K562 (cell line): ENCODE data around the gene DNAJC1. TPM values are rescaled to one million over a fixed set of nuclear protein-coding genes. Genes with fewer than 3 reads are reported as not detected.

Source experiments
- ARHGAP35 ChIP-seq: fragments of 450-650 bp; IDR thresholded peaks from 2 replicates; pipeline ENCODE4 v1.6.1; 2018; ENCODE audit not compliant: partially characterized antibody
- CBX8 ChIP-seq: fragments of 200-600 bp; sonication (generic); IDR thresholded peaks from 2 replicates; pipeline ENCODE4 v1.6.1; 2012; ENCODE audit warnings: borderline replicate concordance, mixed run types, low read depth, mild to moderate bottlenecking, moderate library complexity, mixed read lengths, low read length, control low read depth, inconsistent platforms; ENCODE audit not compliant: poor library complexity, severe bottlenecking; ENCODE audit errors: extremely low read depth
- CTBP1 ChIP-seq: fragments of 450-650 bp; IDR thresholded peaks from 2 replicates; pipeline ENCODE4 v1.6.1; 2016; ENCODE audit warnings: borderline replicate concordance
- ETV6 ChIP-seq, 3 experiments: fragments of 150-350 bp in 1 of 3; sonication (generic) in 1 of 3; formaldehyde crosslinking in 1 of 3; IDR thresholded peaks; 2 replicates each; pipeline versions ENCODE4 v1.6.1 to v1.8.0; 2014 to 2022; ENCODE audit warnings: borderline replicate concordance in 2 of 3, low read depth in 2 of 3, antibody characterized with exemption in 1 of 3, low read length in 1 of 3, mild to moderate bottlenecking in 1 of 3, missing genetic modification reagents in 1 of 3
- HDAC1 ChIP-seq, 2 experiments: fragments of 450-650 bp; IDR thresholded peaks; 2 replicates each; pipeline ENCODE4 v1.6.1; 2016 to 2017; ENCODE audit warnings: inconsistent platforms in 1 of 2, mild to moderate bottlenecking in 1 of 2, moderate library complexity in 1 of 2
- HES1 ChIP-seq: fragments of 450-650 bp; IDR thresholded peaks from 2 replicates; pipeline ENCODE4 v1.6.1; 2016; ENCODE audit warnings: low read depth, mild to moderate bottlenecking, moderate library complexity
- SIN3B ChIP-seq: fragments of 450-650 bp; IDR thresholded peaks from 2 replicates; pipeline ENCODE4 v1.6.1; 2017; ENCODE audit warnings: low read depth, mild to moderate bottlenecking, moderate library complexity
- SMAD4 ChIP-seq: fragments of 250-450 bp; sonication (Bioruptor Pico); conservative IDR thresholded peaks from 2 replicates; pipeline ENCODE4 v1.8.0; 2021; ENCODE audit warnings: inconsistent platforms, mild to moderate bottlenecking, moderate library complexity
- TAF15 ChIP-seq: fragments of 200-400 bp; formaldehyde crosslinking; IDR thresholded peaks from 2 replicates; pipeline ENCODE4 v1.6.1; 2017; ENCODE audit warnings: mild to moderate bottlenecking, low read depth, low read length, moderate library complexity
- ZBTB26 ChIP-seq: fragments of 450-650 bp; formaldehyde crosslinking; IDR thresholded peaks from 2 replicates; pipeline ENCODE4 v1.4.0; 2022; ENCODE audit warnings: missing genetic modification characterization
- ZNF318 ChIP-seq, 2 experiments: fragments of 450-650 bp; IDR thresholded peaks; 2 replicates each; pipeline ENCODE4 v1.6.1; 2016; ENCODE audit warnings: mild to moderate bottlenecking in 2 of 2, borderline replicate concordance in 1 of 2, low read depth in 1 of 2, moderate library complexity in 1 of 2
- ZNF408 ChIP-seq: fragments of 250-450 bp; sonication (Bioruptor Pico); IDR thresholded peaks from 2 replicates; pipeline ENCODE4 v1.4.0; 2020; ENCODE audit warnings: low read depth, mild to moderate bottlenecking, moderate library complexity
- ZNF655 ChIP-seq: fragments of 250-450 bp; sonication (Bioruptor Pico); IDR thresholded peaks from 2 replicates; pipeline ENCODE4 v1.5.0; 2021
- polyA plus RNA-seq, 8 experiments: library from polyadenylated mRNA; depleted of rRNA in 4 of 8; stranded (reverse) in 5 of 8; unstranded in 3 of 8; fragments of >200 nt; fragmentation: Nextera tagmentation in 2 of 8; fragmentation: Illumina TruSeq in 1 of 8; extraction: Ambion mirVana in 2 of 8; extraction: Trizol in 1 of 8; gene quantifications; 2 replicates each; pipeline versions ENCODE4 v1.2.1 to v1.2.3, GENCODE V29; 2011 to 2014; ENCODE audit warnings: inconsistent platforms in 1 of 8, missing spikeins in 1 of 8
- total RNA-seq, 7 experiments: library from RNA; depleted of rRNA in 6 of 7; stranded (reverse); fragments of >200 nt in 6 of 7; fragmentation: Illumina TruSeq in 2 of 7; extraction: Trizol in 2 of 7; gene quantifications; 2 replicates each; pipeline versions ENCODE4 v1.2.1 to v1.2.3, GENCODE V29; 2011 to 2021; ENCODE audit warnings: low replicate concordance in 1 of 7

DNAJC1 gene
- total and polyA plus RNA-seq, 9 of the 15 experiments (the other 6 are each of a cell fraction or from before 2014, with no cell fraction given), result 5.4 to 77.6 (median 40.3) TPM

- TF ChIP-seq ZNF318 (IDR thresholded peaks at IDR 0.05; ENCODE audit: borderline replicate concordance in 1 of 2, low read depth in 1 of 2), result no peak
- TF ChIP-seq ARHGAP35, result no peak
- TF ChIP-seq SIN3B, result no peak
- TF ChIP-seq ZNF655, result no peak
- TF ChIP-seq ETV6 (IDR thresholded peaks at IDR 0.05; ENCODE audit: borderline replicate concordance in 1 of 2, low read depth in 2 of 2, low read length in 1 of 2), result no peak
- TF ChIP-seq ETV6 (CRISPR knock-in tag; IDR thresholded peaks at IDR 0.05; ENCODE audit: borderline replicate concordance), result no peak
- no peak for TF ChIP-seq CBX8
- no peak for TF ChIP-seq HES1
- TF ChIP-seq SMAD4 (CRISPR knock-in tag), result peak; percentile 57; the same call in 1 of the 2 replicates
- 0 out of 2 replicates have a peak, but pooled peaks have one; percentile 33 for TF ChIP-seq ZBTB26 (CRISPR knock-in tag)
- no peak for TF ChIP-seq HDAC1 (IDR thresholded peaks at IDR 0.05)
- no peak for TF ChIP-seq CTBP1
- TF ChIP-seq ZNF408 (CRISPR knock-in tag), result no peak
- no peak for TF ChIP-seq TAF15
Observed at GRCh38 chr10:22022257-22023032, 18.9 kb upstream of the DNAJC1 start (continued).
